Vagina (tissue), 2 donors: Measurements from ENCODE around the gene RNF7. TPM values are rescaled to one million over a fixed set of nuclear protein-coding genes. Genes with fewer than 3 reads are reported as not detected.
"Not testable (repeated sequence)": the region's sequence is repeated elsewhere in the genome, so short reads cannot be mapped to it uniquely, and the experiment has no call there.

Experiments used
- DNase-seq, 2 donors: peaks; one replicate each; pipeline ENCODE4 v3.0.0-alpha.2; 2017; ENCODE audit errors: extremely low spot score in 2 of 2
- H3K27ac ChIP-seq: fragments of 200-600 bp; sonication (generic); one replicate; pipeline ENCODE4 v1.5.1; 2019
- H3K27me3 ChIP-seq: fragments of 200-600 bp; sonication (generic); one replicate; pipeline ENCODE4 v1.5.1; 2019
- H3K36me3 ChIP-seq, 2 donors: fragments of 200-600 bp; sonication (generic); one replicate each; pipeline ENCODE4 v1.5.1; 2017 to 2019
- H3K4me1 ChIP-seq: fragments of 200-600 bp; sonication (generic); one replicate; pipeline ENCODE4 v1.5.1; 2019
- H3K4me3 ChIP-seq, 2 donors: fragments of 200-600 bp; sonication (generic); 1 replicate in 1 of 2; 2 replicates in 1 of 2; pipeline ENCODE4 v1.5.1; 2016 to 2019
- H3K9me3 ChIP-seq: fragments of 200-600 bp; sonication (generic); one replicate; pipeline ENCODE4 v1.5.1; 2019
- CTCF ChIP-seq, 3 experiments: fragments of 450-650 bp in 2 of 3; fragments of 200-600 bp in 1 of 3; sonication (generic) in 1 of 3; IDR thresholded peaks; one replicate each; pipeline ENCODE4 v1.5.1; 2017 to 2019; ENCODE audit warnings: antibody characterized with exemption in 3 of 3, mild to moderate bottlenecking in 2 of 3, moderate library complexity in 2 of 3
- POLR2A ChIP-seq, 2 donors: fragments of 450-650 bp; IDR thresholded peaks; one replicate each; pipeline ENCODE4 v1.6.1; 2017; ENCODE audit warnings: antibody characterized with exemption in 2 of 2, mild to moderate bottlenecking in 2 of 2, moderate library complexity in 2 of 2
- POLR2AphosphoS5 ChIP-seq, 2 donors: sonication (generic); formaldehyde crosslinking; IDR thresholded peaks; one replicate each; pipeline ENCODE4 v1.9.0; 2017; ENCODE audit warnings: antibody characterized with exemption in 2 of 2, mild to moderate bottlenecking in 2 of 2, low read depth in 1 of 2; ENCODE audit not compliant: insufficient read depth in 1 of 2
- intact Hi-C: fragments of 100-400 bp; cut with DNase I; formaldehyde crosslinking; loops from one replicate; pipeline ENCODE4 v1.15.1; 2023
- total RNA-seq: library from RNA; depleted of rRNA; stranded (reverse); fragments of >200 nt; gene quantifications from one replicate; pipeline ENCODE4 v1.2.3, GENCODE V29; 2016

The RNF7 gene
- total RNA-seq, result 57.0 TPM

GRCh38 chr3:141738022-141738890 is at the start of gene RNF7:
Gene RNF7, plus strand, starts transcription at chr3:141738298. Its CDS starts 44 bp downstream, at chr3:141738342.
- DNase-seq, result peak in 1 of 2 donors; percentile 96
- H3K4me3 ChIP-seq, result peak within 1 kb of the TSS; percentile 71 to 96
- H3K9me3 ChIP-seq, result no peaks in the 10 kb centered on the region
- no peaks in the 10 kb centered on the region for H3K36me3 ChIP-seq
- intact Hi-C loops, result loop anchor here (2.0 kb wide), 1 partner anchor 139 kb away; the partner anchor contains the start of gene ATP1B3
- peak within 1 kb of the TSS; percentile 97 for H3K27ac ChIP-seq
- no peaks in the 10 kb centered on the region for H3K27me3 ChIP-seq
- peaks cover 38% of the 10 kb centered on the region for H3K4me1 ChIP-seq
- peak; percentile 80 to 90 for TF ChIP-seq POLR2AphosphoS5 (IDR thresholded peaks at IDR 0.05; ENCODE audit: insufficient read depth in 1 of 2, low read depth in 1 of 2)
- TF ChIP-seq CTCF (IDR thresholded peaks at IDR 0.05), result peak; percentile 73 to 93 (median 87)
- peak; percentile 31 to 47 for TF ChIP-seq POLR2A (IDR thresholded peaks at IDR 0.05)

- intact Hi-C loops, result no loop called here
- Histone ChIP-seq H3K36me3 (no peaks in the 10 kb centered on the region), H3K27ac (no peak overlapping the region), H3K4me3 (no peak overlapping the region), H3K4me1 (peaks cover 14% of the 10 kb centered on the region), H3K27me3 (no peaks in the 10 kb centered on the region), H3K9me3 (no peaks in the 10 kb centered on the region)
- no peak for DNase-seq
- no peak for TF ChIP-seq CTCF (IDR thresholded peaks at IDR 0.05)
- TF ChIP-seq POLR2AphosphoS5 (IDR thresholded peaks at IDR 0.05; ENCODE audit: insufficient read depth in 1 of 2, low read depth in 1 of 2), result no peak
- no peak for TF ChIP-seq POLR2A (IDR thresholded peaks at IDR 0.05)
Measured at GRCh38 chr3:141690431-141691072, 47.5 kb upstream of the RNF7 start.

GRCh38 chr3:141691471-141691870 is 46.6 kb upstream of the RNF7 start:
- H3K27ac ChIP-seq, H3K4me3 ChIP-seq, H3K4me1 ChIP-seq, H3K9me3 ChIP-seq, DNase-seq, H3K27me3 ChIP-seq, intact Hi-C loops, H3K36me3 ChIP-seq: not testable (repeated sequence)

- DNase-seq, H3K4me3 ChIP-seq, H3K4me1 ChIP-seq, H3K9me3 ChIP-seq, H3K27ac ChIP-seq, H3K27me3 ChIP-seq, intact Hi-C loops, H3K36me3 ChIP-seq: not testable (repeated sequence)
Measured at GRCh38 chr3:141692973-141693372, 45.1 kb upstream of the RNF7 start.

GRCh38 chr3:141699324-141699723 is 38.8 kb upstream of the RNF7 start:
- Histone ChIP-seq H3K4me3 (no peak overlapping the region), H3K27ac (no peak overlapping the region), H3K9me3 (no peaks in the 10 kb centered on the region), H3K27me3 (no peaks in the 10 kb centered on the region), H3K4me1 (no peaks in the 10 kb centered on the region), H3K36me3 (no peaks in the 10 kb centered on the region)
- intact Hi-C loops, result no loop called here
- no peak for DNase-seq
- TF ChIP-seq CTCF (IDR thresholded peaks at IDR 0.05) (no peak), POLR2A (IDR thresholded peaks at IDR 0.05) (no peak), POLR2AphosphoS5 (IDR thresholded peaks at IDR 0.05; ENCODE audit: insufficient read depth in 1 of 2, low read depth in 1 of 2) (no peak)

- Histone ChIP-seq H3K4me1 (no peaks in the 10 kb centered on the region), H3K27me3 (no peaks in the 10 kb centered on the region), H3K27ac (no peak overlapping the region), H3K9me3 (no peaks in the 10 kb centered on the region), H3K4me3 (no peak overlapping the region), H3K36me3 (no peaks in the 10 kb centered on the region)
- DNase-seq, result no peak
- no peak for TF ChIP-seq POLR2A (IDR thresholded peaks at IDR 0.05)
- TF ChIP-seq CTCF (IDR thresholded peaks at IDR 0.05), result no peak
- TF ChIP-seq POLR2AphosphoS5 (IDR thresholded peaks at IDR 0.05; ENCODE audit: insufficient read depth in 1 of 2, low read depth in 1 of 2), result no peak
- intact Hi-C loops, result no loop called here
Measured at GRCh38 chr3:141699897-141700296, 38.2 kb upstream of the RNF7 start.

GRCh38 chr3:141703367-141703766 is 34.7 kb upstream of the RNF7 start:
- DNase-seq, H3K27ac ChIP-seq, H3K4me3 ChIP-seq, H3K27me3 ChIP-seq, H3K4me1 ChIP-seq, H3K9me3 ChIP-seq, intact Hi-C loops, H3K36me3 ChIP-seq: not testable (repeated sequence)
